Mesangial cell (primary cell): ENCODE results near the gene TRIM24. TPM values are rescaled to one million over a fixed set of nuclear protein-coding genes. Genes with fewer than 3 reads are reported as not detected.

Experiments
- total RNA-seq: library from RNA; depleted of rRNA; stranded (reverse); fragments of >200 nt; gene quantifications from 2 replicates; pipeline ENCODE4 v1.2.3, GENCODE V29; 2015

The TRIM24 gene
- total RNA-seq = 18.3 and 18.9 TPM in 2 replicates

DNA sequence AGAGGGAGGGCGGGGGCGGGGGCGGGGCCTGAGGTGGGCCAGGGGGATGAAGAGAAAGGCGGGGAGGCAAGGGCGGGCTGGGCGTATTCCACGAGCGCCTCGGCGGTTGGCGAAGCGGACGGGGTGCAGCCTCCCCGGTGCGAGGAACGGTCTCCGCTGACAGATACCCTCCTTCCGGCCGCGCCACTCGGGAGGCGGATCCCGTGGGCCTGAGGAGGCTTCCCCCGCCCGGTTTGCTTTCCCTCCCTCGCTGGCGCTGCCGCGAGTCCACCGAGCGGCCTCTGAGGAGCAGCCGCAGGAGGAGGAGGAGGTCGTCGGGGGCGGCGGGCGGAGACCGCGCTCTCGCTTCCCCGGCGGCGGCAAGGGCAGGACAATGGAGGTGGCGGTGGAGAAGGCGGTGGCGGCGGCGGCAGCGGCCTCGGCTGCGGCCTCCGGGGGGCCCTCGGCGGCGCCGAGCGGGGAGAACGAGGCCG, at the start of gene TRIM24:
Gene TRIM24 (plus strand): TSS at position 84 of the 473 bp plus-strand sequence. CDS start 290 bp downstream, at position 374.

Other genes starting within 250 kb of the TRIM24 start
- gene SVOPL, start 241.1 kb downstream of the TRIM24 start, total RNA-seq = 0.13 TPM in 1 of 2 replicates, not detected in the other